ENCODE measurements around the gene SYTL3.

GRCh38 chr6:158707120-158707820 lies 57.4 kb downstream of the SYTL3 start:
- TF ChIP-seq POLR2A (IDR thresholded peaks at IDR 0.05) (no peak), CTCF (IDR thresholded peaks at IDR 0.05) (no peak)

All from lower leg skin (tissue), 3 donors.